Panc1 (cell line): ENCODE results near the gene RBMS1.

ENCODE experiments used
- POLR2AphosphoS5 ChIP-seq: IDR thresholded peaks from 2 replicates; pipeline ENCODE4 v1.6.1; 2012; ENCODE audit warnings: mild to moderate bottlenecking, low read depth, low read length, moderate library complexity
- TF ChIP-seq, protein P1 (sequence below), 2 experiments: IDR thresholded peaks; 2 replicates each; pipeline ENCODE4 v1.6.1; 2011 to 2012; ENCODE audit warnings: low read depth in 2 of 2, control low read depth in 1 of 2, low read length in 1 of 2, mild to moderate bottlenecking in 1 of 2, moderate library complexity in 1 of 2; ENCODE audit not compliant: insufficient read depth in 1 of 2

DNA sequence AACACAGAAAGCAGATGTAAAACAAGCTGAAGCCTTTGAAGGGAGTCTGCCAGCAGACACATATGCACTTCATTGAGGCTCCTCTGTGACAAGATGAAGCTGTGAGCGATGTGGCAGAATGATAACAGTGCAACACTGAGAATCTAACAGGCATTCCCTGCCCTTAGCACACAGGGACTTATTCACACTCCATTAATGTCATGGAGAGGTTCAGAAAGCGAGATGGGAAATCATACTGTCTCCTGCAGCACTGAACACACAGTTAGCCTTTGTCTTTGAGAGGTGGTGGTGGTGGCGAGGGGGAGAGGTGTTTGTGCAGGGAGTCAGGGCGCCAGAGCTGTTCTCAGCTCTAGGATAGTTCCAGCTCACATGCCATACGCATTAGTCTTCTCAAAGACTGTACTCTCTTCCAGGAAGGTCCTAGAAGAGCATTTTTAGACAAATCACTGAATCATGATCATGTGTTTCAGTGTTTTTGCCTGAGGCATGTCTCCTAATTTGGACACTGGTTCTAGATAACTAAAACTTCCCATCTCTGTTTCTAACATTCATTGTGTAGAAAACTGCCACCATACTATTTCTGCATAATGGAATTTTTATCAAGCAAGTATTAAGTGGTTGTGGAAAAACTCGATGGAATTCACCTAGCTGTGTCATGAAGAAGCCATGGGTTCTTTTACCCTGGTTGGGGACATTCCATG is 200.1 kb downstream of the RBMS1 start:
- no peak for TF ChIP-seq POLR2AphosphoS5
- TF ChIP-seq, protein P1, sequence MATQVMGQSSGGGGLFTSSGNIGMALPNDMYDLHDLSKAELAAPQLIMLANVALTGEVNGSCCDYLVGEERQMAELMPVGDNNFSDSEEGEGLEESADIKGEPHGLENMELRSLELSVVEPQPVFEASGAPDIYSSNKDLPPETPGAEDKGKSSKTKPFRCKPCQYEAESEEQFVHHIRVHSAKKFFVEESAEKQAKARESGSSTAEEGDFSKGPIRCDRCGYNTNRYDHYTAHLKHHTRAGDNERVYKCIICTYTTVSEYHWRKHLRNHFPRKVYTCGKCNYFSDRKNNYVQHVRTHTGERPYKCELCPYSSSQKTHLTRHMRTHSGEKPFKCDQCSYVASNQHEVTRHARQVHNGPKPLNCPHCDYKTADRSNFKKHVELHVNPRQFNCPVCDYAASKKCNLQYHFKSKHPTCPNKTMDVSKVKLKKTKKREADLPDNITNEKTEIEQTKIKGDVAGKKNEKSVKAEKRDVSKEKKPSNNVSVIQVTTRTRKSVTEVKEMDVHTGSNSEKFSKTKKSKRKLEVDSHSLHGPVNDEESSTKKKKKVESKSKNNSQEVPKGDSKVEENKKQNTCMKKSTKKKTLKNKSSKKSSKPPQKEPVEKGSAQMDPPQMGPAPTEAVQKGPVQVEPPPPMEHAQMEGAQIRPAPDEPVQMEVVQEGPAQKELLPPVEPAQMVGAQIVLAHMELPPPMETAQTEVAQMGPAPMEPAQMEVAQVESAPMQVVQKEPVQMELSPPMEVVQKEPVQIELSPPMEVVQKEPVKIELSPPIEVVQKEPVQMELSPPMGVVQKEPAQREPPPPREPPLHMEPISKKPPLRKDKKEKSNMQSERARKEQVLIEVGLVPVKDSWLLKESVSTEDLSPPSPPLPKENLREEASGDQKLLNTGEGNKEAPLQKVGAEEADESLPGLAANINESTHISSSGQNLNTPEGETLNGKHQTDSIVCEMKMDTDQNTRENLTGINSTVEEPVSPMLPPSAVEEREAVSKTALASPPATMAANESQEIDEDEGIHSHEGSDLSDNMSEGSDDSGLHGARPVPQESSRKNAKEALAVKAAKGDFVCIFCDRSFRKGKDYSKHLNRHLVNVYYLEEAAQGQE (IDR thresholded peaks at IDR 0.05; ENCODE audit: insufficient read depth in 1 of 2, low read depth in 2 of 2, low read length in 1 of 2), result no peak
